Endometrial microvascular endothelial cells (primary cell): ENCODE measurements around the gene RDM1. TPM values are rescaled to one million over a fixed set of nuclear protein-coding genes. Genes with fewer than 3 reads are reported as not detected.
"Not testable (repeated sequence)": the region's sequence is repeated elsewhere in the genome, so short reads cannot be mapped to it uniquely, and the experiment has no call there.

Experiments
- in situ Hi-C: cut with HindIII; loops from 2 replicates; pipeline ENCODE4 v1.10.0; 2017; ENCODE audit warnings: low sequenced_read_pairs, low pct_unique_long_range_greater_than_20kb; ENCODE audit errors: inconsistent ontology term
- total RNA-seq: library from RNA; depleted of rRNA; stranded (reverse); fragments of >200 nt; gene quantifications from one replicate; pipeline ENCODE4 v1.2.3, GENCODE V29; 2015; ENCODE audit errors: inconsistent ontology term

The RDM1 gene
- total RNA-seq, 1 donor from 2014 or later, result not detected

- in situ Hi-C loops, result no loop called here
Observed at GRCh38 chr17:35906191-35906925, 24.2 kb downstream of the RDM1 start.

GRCh38 chr17:35903451-35903850, 27.1 kb downstream of the RDM1 start:
- in situ Hi-C loops, result no loop called here

GRCh38 chr17:35901631-35902175, 28.9 kb downstream of the RDM1 start:
- in situ Hi-C loops, result no loop called here

- in situ Hi-C loops, result no loop called here
Observed at GRCh38 chr17:35900708-35901480, 29.7 kb downstream of the RDM1 start.

DNA sequence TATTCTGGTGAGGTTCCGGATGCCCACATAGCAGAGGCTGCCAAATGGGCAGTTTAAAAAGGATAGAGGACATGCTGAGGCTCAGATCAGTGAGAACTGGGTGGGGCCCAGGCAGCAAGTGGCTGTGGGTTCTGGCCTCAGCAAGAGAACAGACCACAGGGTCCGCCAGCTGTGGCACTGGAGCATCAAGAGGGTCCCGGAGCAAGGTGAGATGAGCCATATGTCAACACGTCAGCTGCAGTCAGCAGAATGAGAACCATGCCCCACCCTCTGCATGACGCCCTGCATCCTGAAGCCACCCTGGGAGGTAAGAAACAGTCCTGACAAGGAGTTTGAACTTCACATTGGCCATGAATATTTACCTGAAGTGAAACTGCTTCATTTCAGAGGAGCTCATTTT, 30.3 kb downstream of the RDM1 start:
- in situ Hi-C loops, result no loop called here

DNA sequence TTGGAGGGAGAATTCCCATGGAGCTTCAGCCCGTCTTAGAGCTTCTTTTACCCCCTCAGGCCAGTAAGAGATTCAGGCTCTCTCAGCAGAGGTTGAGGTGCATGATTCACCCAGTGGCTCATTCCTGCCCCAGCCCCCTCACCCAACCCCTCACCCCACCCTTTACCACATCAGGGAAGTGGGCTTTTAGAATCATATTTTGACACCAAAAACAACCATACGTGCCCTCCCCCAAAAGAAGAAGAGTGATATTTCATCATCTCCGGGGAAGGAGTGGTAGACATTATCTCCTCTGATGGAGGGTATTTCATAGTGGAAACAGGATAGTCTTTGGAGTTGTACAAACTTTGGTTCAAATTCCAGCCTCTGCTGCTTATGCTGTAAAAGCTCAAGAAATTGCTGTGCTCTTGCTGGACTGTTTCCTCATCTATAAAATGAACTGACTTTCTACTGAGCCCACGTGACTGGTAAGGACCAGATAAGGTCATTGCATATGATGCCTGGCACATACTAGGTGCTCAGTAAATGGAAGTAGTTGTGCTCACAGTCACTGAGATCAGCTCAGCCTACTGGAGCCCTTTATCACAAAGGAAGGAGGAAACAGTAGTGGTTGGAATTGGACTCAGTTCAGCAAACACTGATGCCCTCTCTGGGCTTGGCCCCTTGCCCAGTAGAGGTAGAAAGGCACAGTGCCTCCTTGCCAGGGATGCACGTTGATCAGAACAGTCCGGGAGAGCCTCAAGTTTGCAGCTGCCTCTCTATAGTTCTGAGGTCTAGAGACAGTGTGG, 32.1 kb downstream of the RDM1 start:
- in situ Hi-C loops, result no loop called here

DNA sequence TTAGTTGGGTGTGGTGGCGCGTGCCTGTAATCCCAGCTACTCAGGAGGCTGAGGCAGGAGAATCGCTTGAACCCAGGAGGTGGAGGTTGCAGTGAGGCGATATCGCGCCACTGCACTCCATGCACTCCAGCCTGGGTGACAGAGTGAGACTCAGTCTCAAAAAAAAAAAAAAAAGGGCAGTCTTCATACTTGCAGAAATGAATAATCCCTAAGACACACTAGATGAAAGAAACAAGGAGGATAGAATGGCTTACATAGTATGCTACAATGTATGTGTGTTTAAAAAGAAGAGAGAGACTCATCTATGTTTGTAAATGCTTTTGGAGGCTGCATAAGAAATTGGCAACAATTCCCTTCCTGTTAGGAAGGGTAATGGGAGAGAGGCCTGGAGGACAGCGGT, 32.8 kb downstream of the RDM1 start:
- in situ Hi-C loops, result not testable (repeated sequence)

DNA sequence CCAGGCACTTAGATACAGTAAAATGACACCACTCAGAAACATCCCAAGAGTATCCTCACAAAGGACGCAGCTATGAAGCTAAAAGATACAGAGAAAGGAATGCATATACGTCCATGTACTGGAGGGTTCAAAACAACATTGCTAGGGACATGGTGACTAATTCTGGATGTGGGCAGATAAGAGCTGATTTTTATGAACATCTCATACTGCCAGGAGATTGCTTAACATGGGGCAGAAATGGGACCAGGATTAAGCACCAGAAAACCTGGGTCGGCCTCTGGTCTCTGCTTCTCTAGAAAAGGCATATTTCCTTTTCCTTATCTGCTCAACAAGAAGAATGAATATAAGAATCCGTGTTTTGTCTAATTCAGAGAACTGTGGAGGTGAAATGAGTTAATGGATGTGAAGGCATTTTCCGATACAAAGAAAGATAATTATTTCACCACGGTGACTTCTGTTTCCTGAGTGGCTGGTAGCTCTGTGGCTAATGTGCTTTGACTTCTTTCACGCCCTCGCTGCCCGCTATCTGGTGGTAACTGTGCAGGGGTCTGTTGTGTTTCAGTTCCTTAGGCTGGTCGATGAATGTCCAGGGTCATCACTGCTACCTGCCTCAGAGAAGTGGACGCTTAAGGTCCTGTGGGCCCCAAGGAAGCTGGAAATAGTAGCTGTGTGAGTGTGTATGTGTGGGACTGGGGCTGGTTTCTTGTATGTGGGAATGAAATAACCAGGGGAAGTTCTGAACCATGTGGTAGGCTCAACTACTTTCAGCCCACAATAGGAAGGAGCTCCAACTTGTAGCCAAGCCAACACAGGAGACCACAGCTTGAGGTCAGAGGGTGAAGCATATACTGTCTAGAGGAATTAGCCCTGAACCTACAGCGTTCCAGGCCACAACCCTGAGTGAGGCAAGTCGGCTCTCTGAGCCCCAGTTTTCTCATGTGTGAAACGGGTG, 34.7 kb downstream of the RDM1 start:
- in situ Hi-C loops, result no loop called here

GRCh38 chr17:35894206-35894605, 36.4 kb downstream of the RDM1 start:
- in situ Hi-C loops, result no loop called here

DNA sequence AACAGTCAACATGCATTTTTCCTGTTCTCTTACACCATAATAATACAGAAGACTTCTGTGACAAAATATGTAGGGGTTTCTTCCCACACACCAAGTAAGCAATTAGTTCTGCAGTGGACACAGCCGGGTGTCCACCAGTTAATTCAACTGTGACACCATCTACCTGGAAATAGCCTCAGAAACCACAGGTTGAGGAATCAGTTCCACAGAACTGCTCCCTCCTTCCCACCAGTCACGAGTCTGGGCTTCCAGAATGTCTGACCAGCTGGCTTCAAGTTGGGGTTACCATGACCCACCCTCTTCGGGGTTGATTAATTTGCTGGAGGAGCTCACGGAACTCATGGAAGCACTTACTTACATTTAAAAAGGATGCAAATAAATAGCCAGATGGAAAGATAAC, 36.8 kb downstream of the RDM1 start:
- in situ Hi-C loops, result no loop called here

- in situ Hi-C loops, result no loop called here
Observed at GRCh38 chr17:35892091-35893035, 38.2 kb downstream of the RDM1 start.

DNA sequence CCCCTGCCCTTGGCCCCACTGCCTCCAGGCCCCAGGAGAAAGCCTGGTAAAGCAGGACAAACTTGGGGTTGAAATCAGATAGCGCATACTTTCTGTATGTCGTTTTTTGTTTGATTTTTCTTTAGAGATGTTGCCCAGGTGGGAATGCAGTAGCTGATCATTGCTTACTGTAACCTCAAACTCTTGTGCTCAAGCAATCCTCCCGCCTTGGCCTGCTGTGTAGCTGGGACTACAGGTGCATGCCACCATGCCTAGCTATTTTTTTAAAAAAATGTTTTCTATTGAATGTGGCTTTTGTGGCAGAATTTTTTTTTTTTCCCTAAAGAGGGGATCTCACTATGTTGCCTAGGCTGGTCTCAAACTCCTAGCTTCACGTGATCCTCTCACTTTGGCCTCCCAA, 39.3 kb downstream of the RDM1 start:
- in situ Hi-C loops, result no loop called here

DNA sequence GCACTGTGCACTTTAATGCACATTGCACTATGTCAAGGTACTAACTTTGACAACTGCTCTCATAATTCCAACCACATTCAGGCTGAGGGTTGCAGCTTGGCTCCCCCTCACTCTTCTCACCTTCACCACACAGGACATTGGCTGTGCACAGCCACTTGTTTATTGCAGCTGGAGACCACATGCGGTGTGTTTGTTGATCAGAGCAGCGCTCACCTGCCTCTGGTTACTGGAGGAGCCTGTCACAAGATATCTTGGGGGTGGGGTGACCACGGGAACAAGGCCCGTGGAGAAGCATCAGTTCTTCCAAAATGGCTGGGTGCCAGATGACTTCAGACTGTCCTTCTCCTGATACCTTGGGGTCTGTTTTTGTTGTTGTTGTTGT, 39.8 kb downstream of the RDM1 start:
- in situ Hi-C loops, result no loop called here

DNA sequence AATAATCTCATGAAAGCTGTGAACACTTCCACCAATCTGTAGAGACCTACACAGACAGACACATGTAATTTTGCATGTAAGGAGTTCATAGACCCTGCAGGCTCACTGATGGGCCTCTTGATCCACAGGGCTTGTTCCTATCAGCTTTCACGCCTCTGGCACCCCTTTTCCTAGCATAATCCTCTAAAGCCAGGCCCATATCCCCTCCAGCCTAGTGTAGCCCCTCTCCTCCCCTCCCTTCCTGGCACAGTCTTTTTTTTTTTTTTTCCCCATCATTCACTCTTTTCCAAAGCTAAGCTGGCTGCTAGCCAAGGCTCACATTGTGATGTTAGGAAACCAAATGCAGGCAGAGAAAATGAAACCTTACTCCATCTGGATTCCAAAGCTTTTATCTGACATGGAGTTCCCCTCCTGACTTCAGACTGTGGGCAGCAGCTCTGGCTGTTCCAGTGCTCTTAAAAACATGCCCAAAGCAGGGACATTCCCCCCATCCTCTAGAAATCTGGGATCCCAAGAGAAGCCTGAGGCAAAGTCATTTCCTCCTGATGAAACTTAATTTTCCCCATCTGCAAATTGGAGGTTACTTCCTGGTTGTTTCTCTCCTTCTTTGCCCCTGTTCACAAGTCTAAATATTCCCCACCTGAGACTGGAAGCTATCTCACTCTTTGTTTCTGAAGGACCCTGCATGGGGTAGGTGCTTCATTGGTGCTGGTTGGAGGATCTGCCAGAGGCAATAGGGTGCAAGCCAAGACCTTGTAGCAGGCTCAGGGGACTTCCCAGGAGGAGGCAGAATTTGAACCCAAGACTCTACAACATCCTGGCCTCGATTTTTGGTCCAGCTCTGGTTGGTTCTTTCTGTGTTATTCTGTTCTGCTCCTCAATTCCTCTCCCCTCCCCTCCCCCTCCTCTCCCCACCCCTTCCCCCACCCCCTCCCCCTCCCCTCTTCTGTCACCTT, 40.5 kb downstream of the RDM1 start:
- in situ Hi-C loops, result no loop called here

DNA sequence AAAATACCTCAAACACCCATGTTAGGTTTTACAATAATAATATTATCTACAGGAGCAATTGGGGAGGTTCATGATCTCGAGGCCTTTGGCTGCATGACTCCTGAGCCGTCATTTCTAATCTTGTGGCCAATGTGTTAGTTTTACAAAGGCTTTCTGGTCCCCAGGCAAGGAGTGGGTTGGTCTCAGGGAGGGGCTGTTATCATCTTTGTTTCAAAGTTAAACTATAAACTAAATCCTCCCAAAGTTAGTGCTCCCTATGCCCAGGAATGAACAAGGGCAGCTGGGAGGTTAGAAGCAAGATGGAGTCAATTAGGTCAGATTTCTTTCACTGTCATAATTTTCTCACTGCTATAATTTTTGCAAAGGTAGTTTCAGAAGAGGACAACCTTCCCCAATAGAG, 41.3 kb downstream of the RDM1 start:
- in situ Hi-C loops, result no loop called here
